Measurements from ENCODE around the gene JAK1. TPM values are rescaled to one million over a fixed set of nuclear protein-coding genes. Genes with fewer than 3 reads are reported as not detected.

Gene JAK1
- total and polyA plus RNA-seq, 10 of the 15 experiments (the other 5 are each of a cell fraction or from before 2014, with no cell fraction given) = 9.6 to 45.5 (median 35.7) TPM

DNA sequence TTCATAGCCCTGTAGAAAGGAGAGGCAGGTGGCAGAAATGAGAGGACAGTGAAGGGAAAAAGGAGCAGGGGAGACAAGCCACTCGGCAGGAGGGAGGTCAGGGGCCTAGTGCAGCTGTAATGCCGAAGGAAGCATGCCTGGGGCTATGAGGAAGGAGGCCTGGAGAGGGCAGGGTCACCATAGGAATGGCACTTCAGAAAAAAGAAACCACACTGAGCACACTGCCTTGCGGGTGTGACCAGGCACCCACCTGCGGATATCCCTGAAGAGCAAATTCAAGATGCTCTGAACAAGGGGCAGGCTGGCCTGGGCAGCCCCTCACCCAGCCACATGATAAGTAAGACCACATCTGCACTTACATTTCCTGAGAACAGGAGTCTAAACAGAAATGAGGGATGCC lies 104.7 kb downstream of the JAK1 start:
- ChIA-PET CTCF (no interaction called here), SMC1A (ENCODE audit: uncharacterized antibody, unreplicated experiment) (interaction anchor here (0.8 kb wide), 1 partner anchor 101 kb away, joined by 3 read pairs; no protein-coding TSS in a partner anchor), RAD21 (ENCODE audit: unreplicated experiment) (no interaction called here), POLR2A (no interaction called here)
- Histone ChIP-seq H3K9ac (ENCODE audit: control insufficient read depth, insufficient read depth, low read length) (no peak overlapping the region), H3K79me2 (ENCODE audit: control insufficient read depth, insufficient read depth, low read length) (no peaks in the 10 kb centered on the region), H3K4me3 (no peak overlapping the region), H3K27me3 (replicated peaks in 1 of 2; ENCODE audit: control insufficient read depth in 2 of 2, insufficient read depth in 2 of 2, low read length in 1 of 2) (no peaks in the 10 kb centered on the region), H3K27ac (ENCODE audit: control insufficient read depth, insufficient read depth) (no peak overlapping the region), H3K4me1 (ENCODE audit: control insufficient read depth, insufficient read depth, low read length) (peaks cover 30% of the 10 kb centered on the region), H2AFZ (ENCODE audit: control insufficient read depth, low read depth, low read length) (no peak overlapping the region), H4K20me1 (ENCODE audit: control insufficient read depth, insufficient read depth) (no peaks in the 10 kb centered on the region), H3K9me3 (replicated peaks; ENCODE audit: control insufficient read depth, insufficient read depth, low read length) (no peaks in the 10 kb centered on the region), H3K4me2 (ENCODE audit: control insufficient read depth, insufficient read depth) (no peak overlapping the region), H3K36me3 (ENCODE audit: control insufficient read depth in 2 of 2, insufficient read depth in 2 of 2, low read length in 1 of 2) (peaks cover 24 to 33% of the 10 kb centered on the region in 2 experiments; a peak in 3 of 4 replicates)
- 95% methylated on average over 4 of the region's 4 CpGs for WGBS (ENCODE audit: insufficient coverage, insufficient replicate concordance, low lambda C conversion rate, missing lambda C conversion rate)
- no peak for TF ChIP-seq IRF4 (IDR thresholded peaks at IDR 0.05; ENCODE audit: low read depth, low read length)
- no peak for TF ChIP-seq MTA2 (IDR thresholded peaks at IDR 0.05; ENCODE audit: low read depth)
- no peak for TF ChIP-seq ZNF384 (IDR thresholded peaks at IDR 0.05; ENCODE audit: borderline replicate concordance, low read depth, low read length)
- no peak for TF ChIP-seq HDGF (IDR thresholded peaks at IDR 0.05)
- TF ChIP-seq NFYB (IDR thresholded peaks at IDR 0.05; ENCODE audit: insufficient read depth, low read depth, low read length) = no peak
- TF ChIP-seq RUNX3 (IDR thresholded peaks at IDR 0.05; ENCODE audit: low read length) = 0 out of 2 replicates have a peak, but pooled peaks have one; percentile 23
- TF ChIP-seq, protein P1, sequence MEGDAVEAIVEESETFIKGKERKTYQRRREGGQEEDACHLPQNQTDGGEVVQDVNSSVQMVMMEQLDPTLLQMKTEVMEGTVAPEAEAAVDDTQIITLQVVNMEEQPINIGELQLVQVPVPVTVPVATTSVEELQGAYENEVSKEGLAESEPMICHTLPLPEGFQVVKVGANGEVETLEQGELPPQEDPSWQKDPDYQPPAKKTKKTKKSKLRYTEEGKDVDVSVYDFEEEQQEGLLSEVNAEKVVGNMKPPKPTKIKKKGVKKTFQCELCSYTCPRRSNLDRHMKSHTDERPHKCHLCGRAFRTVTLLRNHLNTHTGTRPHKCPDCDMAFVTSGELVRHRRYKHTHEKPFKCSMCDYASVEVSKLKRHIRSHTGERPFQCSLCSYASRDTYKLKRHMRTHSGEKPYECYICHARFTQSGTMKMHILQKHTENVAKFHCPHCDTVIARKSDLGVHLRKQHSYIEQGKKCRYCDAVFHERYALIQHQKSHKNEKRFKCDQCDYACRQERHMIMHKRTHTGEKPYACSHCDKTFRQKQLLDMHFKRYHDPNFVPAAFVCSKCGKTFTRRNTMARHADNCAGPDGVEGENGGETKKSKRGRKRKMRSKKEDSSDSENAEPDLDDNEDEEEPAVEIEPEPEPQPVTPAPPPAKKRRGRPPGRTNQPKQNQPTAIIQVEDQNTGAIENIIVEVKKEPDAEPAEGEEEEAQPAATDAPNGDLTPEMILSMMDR (IDR thresholded peaks at IDR 0.05 in 2 of 3, conservative IDR thresholded peaks at IDR 0.05 in 1 of 3; ENCODE audit: control insufficient read depth in 2 of 3, extremely low read depth in 1 of 3, insufficient read depth in 1 of 3, low read depth in 3 of 3, low read length in 3 of 3) = 0 out of 6 replicates have a peak, but pooled peaks of 2 of the 3 experiments have one; percentile 8 to 15
- TF ChIP-seq RAD21 (IDR thresholded peaks at IDR 0.05; ENCODE audit: insufficient read depth, low read depth, low read length) = peak; percentile 48
- TF ChIP-seq ASH2L (IDR thresholded peaks at IDR 0.05; ENCODE audit: borderline replicate concordance, low read depth) = no peak
- in situ Hi-C loops (cut with MboI) = no loop called here
- no peak for DNase-seq (ENCODE audit: low read depth, low spot score)
- no peak for ATAC-seq
- FAIRE-seq = no peak
- intact Hi-C loops (cut with micrococcal nuclease; ENCODE audit: unreplicated experiment) = loop anchor here (5.0 kb wide), 1 partner anchor 181 kb away; no protein-coding TSS in a partner anchor
- BruUV-seq (replicated peaks) = no TSS peak
